ENCODE measurements around the gene FOXE3.

- TF ChIP-seq CTCF (IDR thresholded peaks at IDR 0.05; ENCODE audit: low read depth, low read length, missing input control) = no peak
- no peak for TF ChIP-seq MAX (IDR thresholded peaks at IDR 0.05)
- no peak for TF ChIP-seq REST (IDR thresholded peaks at IDR 0.05)
- TF ChIP-seq JUND (IDR thresholded peaks at IDR 0.05) = no peak
- no peak for TF ChIP-seq ATF3 (IDR thresholded peaks at IDR 0.05)
- no peak for TF ChIP-seq TAF1 (conservative IDR thresholded peaks at IDR 0.05)
- TF ChIP-seq EGR1 (IDR thresholded peaks at IDR 0.05; ENCODE audit: low read depth in 2 of 2) = no peak
- no peak for TF ChIP-seq SP1 (IDR thresholded peaks at IDR 0.05)
- no peak for TF ChIP-seq RAD21 (IDR thresholded peaks at IDR 0.05)
- TF ChIP-seq, protein P1, sequence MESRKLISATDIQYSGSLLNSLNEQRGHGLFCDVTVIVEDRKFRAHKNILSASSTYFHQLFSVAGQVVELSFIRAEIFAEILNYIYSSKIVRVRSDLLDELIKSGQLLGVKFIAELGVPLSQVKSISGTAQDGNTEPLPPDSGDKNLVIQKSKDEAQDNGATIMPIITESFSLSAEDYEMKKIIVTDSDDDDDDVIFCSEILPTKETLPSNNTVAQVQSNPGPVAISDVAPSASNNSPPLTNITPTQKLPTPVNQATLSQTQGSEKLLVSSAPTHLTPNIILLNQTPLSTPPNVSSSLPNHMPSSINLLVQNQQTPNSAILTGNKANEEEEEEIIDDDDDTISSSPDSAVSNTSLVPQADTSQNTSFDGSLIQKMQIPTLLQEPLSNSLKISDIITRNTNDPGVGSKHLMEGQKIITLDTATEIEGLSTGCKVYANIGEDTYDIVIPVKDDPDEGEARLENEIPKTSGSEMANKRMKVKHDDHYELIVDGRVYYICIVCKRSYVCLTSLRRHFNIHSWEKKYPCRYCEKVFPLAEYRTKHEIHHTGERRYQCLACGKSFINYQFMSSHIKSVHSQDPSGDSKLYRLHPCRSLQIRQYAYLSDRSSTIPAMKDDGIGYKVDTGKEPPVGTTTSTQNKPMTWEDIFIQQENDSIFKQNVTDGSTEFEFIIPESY (IDR thresholded peaks at IDR 0.05) = no peak
- no peak for TF ChIP-seq GABPA (IDR thresholded peaks at IDR 0.05 in 1 of 2, conservative IDR thresholded peaks at IDR 0.05 in 1 of 2)
- no peak for TF ChIP-seq YY1 (IDR thresholded peaks at IDR 0.05)
- no peak for TF ChIP-seq HNF4G (IDR thresholded peaks at IDR 0.05)
- TF ChIP-seq HNF4A (conservative IDR thresholded peaks at IDR 0.05) = no peak
These were observed 43.2 kb downstream of the FOXE3 start for GRCh38 chr1:47459253-47459788.
